GM04503 (cell line): ENCODE data around the gene ST3GAL5.
"Not testable (repeated sequence)": the region's sequence is repeated elsewhere in the genome, so short reads cannot be mapped to it uniquely, and the experiment has no call there.

Experiments used
- DNase-seq: peaks from one replicate; pipeline ENCODE4 v3.0.0-alpha.2; 2012; ENCODE audit warnings: low read depth

ST3GAL5 gene

GRCh38 chr2:85834466-85834865, 54.3 kb downstream of the ST3GAL5 start:
- no peak for DNase-seq

- no peak for DNase-seq
Observed at GRCh38 chr2:85831735-85832134, 57.1 kb downstream of the ST3GAL5 start.

GRCh38 chr2:85830645-85831044, 58.1 kb downstream of the ST3GAL5 start:
- no peak for DNase-seq

- not testable (repeated sequence) for DNase-seq
Observed at GRCh38 chr2:85829394-85829793, 59.4 kb downstream of the ST3GAL5 start.

- no peak for DNase-seq
Observed at GRCh38 chr2:85828725-85829124, 60.1 kb downstream of the ST3GAL5 start.

GRCh38 chr2:85827879-85828569, 60.8 kb downstream of the ST3GAL5 start:
- no peak for DNase-seq

GRCh38 chr2:85826990-85827878, 61.6 kb downstream of the ST3GAL5 start:
- DNase-seq, result no peak

- DNase-seq, result no peak
Observed at GRCh38 chr2:85823951-85824350, 64.8 kb downstream of the ST3GAL5 start.

- DNase-seq, result no peak
Observed at GRCh38 chr2:85822766-85823165, 66.0 kb downstream of the ST3GAL5 start.

GRCh38 chr2:85819811-85820510, 68.8 kb downstream of the ST3GAL5 start:
- no peak for DNase-seq

GRCh38 chr2:85814802-85815550, 73.8 kb downstream of the ST3GAL5 start:
- DNase-seq, result no peak

- no peak for DNase-seq
Observed at GRCh38 chr2:85813982-85814801, 74.6 kb downstream of the ST3GAL5 start.

GRCh38 chr2:85813211-85813981, 75.4 kb downstream of the ST3GAL5 start:
- DNase-seq, result no peak

- DNase-seq, result no peak
Observed at GRCh38 chr2:85812094-85812735, 76.6 kb downstream of the ST3GAL5 start.

- no peak for DNase-seq
Observed at GRCh38 chr2:85811180-85812093, 77.4 kb downstream of the ST3GAL5 start.

- DNase-seq, result no peak
Observed at GRCh38 chr2:85810371-85811179, 78.2 kb downstream of the ST3GAL5 start.

- DNase-seq, result no peak
Observed at GRCh38 chr2:85807756-85808155, 81.0 kb downstream of the ST3GAL5 start.
